ENCODE results near the gene MDH2.

DNA sequence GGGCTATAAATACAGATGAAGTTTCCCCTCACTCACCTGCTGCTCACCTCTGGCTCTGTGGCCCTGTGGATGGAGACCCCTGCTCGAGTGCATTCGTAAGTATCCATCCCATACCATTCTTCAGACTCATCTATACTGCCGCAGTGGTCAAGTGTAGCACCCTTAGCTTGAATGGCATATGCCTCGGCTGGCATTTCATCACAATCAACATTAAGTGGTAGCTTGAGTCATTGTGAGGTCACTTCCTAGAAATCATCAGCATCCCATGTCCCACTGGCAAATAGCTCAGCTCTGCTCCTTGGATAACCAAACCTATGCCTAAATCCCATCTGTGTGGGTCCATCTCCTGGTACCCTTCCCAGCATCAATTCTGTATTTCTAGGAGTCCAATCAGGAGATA is 38.2 kb downstream of the MDH2 start:
- TF ChIP-seq EZH2 (IDR thresholded peaks at IDR 0.05; ENCODE audit: borderline replicate concordance, low read length): no peak
- TF ChIP-seq, protein P1, sequence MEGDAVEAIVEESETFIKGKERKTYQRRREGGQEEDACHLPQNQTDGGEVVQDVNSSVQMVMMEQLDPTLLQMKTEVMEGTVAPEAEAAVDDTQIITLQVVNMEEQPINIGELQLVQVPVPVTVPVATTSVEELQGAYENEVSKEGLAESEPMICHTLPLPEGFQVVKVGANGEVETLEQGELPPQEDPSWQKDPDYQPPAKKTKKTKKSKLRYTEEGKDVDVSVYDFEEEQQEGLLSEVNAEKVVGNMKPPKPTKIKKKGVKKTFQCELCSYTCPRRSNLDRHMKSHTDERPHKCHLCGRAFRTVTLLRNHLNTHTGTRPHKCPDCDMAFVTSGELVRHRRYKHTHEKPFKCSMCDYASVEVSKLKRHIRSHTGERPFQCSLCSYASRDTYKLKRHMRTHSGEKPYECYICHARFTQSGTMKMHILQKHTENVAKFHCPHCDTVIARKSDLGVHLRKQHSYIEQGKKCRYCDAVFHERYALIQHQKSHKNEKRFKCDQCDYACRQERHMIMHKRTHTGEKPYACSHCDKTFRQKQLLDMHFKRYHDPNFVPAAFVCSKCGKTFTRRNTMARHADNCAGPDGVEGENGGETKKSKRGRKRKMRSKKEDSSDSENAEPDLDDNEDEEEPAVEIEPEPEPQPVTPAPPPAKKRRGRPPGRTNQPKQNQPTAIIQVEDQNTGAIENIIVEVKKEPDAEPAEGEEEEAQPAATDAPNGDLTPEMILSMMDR (IDR thresholded peaks at IDR 0.05; ENCODE audit: low read length): no peak

Measured in OCI-LY1 (cell line).